Adrenal gland (tissue), 5 donors: Measurements from ENCODE around the gene PPP1R9A.

Source experiments
- CTCF ChIP-seq, 6 experiments: fragments of 450-650 bp in 4 of 6; fragments of 200-600 bp in 2 of 6; sonication (generic) in 1 of 6; IDR thresholded peaks; 1 replicate in 5 of 6; 2 replicates in 1 of 6; pipeline versions ENCODE4 v1.5.1 to v1.8.0; 2016 to 2021; ENCODE audit warnings: antibody characterized with exemption in 6 of 6, mild to moderate bottlenecking in 2 of 6, moderate library complexity in 1 of 6
- POLR2A ChIP-seq, 2 donors: fragments of 450-650 bp; IDR thresholded peaks; one replicate each; pipeline ENCODE4 v1.6.1; 2017; ENCODE audit warnings: antibody characterized with exemption in 2 of 2, mild to moderate bottlenecking in 2 of 2, moderate library complexity in 1 of 2
- donor health status: DM: no; HTN: no; CAD: no.

GRCh38 chr7:94897541-94897940, 9.9 kb upstream of the PPP1R9A start:
- TF ChIP-seq CTCF (IDR thresholded peaks at IDR 0.05) (no peak), POLR2A (IDR thresholded peaks at IDR 0.05) (no peak)
